ENCODE data around the gene B3GNT5. TPM values are rescaled to one million over a fixed set of nuclear protein-coding genes. Genes with fewer than 3 reads are reported as not detected.

B3GNT5 gene
- total RNA-seq, 2 experiments from 2014 or later: 0.60 to 0.73 TPM

DNA sequence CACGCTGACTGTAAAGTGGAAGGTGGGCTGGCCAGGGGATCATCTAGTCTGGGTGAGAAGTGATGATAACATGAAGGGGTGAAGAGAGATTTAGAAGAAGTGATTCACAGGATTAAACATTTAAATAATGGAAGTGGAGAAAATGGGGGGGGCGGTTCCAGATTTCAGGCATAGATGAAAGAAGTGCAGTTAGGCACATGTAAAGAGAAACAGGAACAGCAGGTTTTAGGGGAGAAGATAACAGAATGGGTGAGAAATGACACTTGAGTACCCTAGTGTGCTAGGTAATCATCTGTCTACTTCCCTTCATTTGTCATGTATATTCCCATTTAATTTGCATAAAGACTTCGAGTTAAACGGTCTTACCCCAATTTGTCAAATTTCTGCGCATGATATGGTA is 15.3 kb downstream of the B3GNT5 start:
- intact Hi-C loops (cut with DNase I, micrococcal nuclease): no loop called here
- POLR2A ChIA-PET: no interaction called here

DNA sequence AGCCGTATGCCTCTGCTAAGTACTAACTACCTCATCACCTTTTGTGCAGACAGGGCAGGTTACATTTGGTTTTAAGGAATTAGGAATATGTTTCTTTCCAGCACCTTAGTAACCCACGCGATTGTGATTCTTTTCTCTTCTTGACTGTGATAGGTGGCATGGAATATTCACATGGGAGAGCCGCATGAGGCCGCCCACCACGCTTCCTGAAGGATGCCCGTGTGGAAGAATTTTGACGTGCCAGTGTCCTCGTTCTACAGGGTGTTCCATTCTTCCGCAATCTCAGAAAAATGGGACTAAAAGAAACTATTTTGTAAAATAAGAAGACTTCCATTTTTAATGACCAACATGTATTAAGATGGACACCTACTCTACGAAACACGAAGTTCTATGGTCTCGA is 16.3 kb downstream of the B3GNT5 start:
- Mint-ChIP-seq H3K27ac (no peak overlapping the region), H3K27me3 (no peaks in the 10 kb centered on the region), H3K4me1 (ENCODE audit: low read depth) (no peaks in the 10 kb centered on the region), H3K4me3 (no peak overlapping the region), H3K36me3 (ENCODE audit: low read depth) (no peaks in the 10 kb centered on the region), H3K9me3 (no peaks in the 10 kb centered on the region)
- CTCF ChIA-PET: interaction anchor here (1.0 kb wide), 1 partner anchor 10 kb away, joined by 3 read pairs; no protein-coding TSS in a partner anchor
- TF ChIP-seq, protein P1, sequence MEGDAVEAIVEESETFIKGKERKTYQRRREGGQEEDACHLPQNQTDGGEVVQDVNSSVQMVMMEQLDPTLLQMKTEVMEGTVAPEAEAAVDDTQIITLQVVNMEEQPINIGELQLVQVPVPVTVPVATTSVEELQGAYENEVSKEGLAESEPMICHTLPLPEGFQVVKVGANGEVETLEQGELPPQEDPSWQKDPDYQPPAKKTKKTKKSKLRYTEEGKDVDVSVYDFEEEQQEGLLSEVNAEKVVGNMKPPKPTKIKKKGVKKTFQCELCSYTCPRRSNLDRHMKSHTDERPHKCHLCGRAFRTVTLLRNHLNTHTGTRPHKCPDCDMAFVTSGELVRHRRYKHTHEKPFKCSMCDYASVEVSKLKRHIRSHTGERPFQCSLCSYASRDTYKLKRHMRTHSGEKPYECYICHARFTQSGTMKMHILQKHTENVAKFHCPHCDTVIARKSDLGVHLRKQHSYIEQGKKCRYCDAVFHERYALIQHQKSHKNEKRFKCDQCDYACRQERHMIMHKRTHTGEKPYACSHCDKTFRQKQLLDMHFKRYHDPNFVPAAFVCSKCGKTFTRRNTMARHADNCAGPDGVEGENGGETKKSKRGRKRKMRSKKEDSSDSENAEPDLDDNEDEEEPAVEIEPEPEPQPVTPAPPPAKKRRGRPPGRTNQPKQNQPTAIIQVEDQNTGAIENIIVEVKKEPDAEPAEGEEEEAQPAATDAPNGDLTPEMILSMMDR (IDR thresholded peaks at IDR 0.05): no peak
- no peaks in the 10 kb centered on the region for H3K36me3 ChIP-seq (ENCODE audit: insufficient read depth, low read length)
- no peaks in the 10 kb centered on the region for H3K9me3 ChIP-seq (ENCODE audit: control insufficient read depth in 1 of 2, insufficient read depth in 1 of 2, low read length in 2 of 2)
- POLR2A ChIA-PET: no interaction called here
- H3K27ac ChIP-seq (ENCODE audit: low read depth in 1 of 2, low read length in 2 of 2): no peak overlapping the region
- H3K4me1 ChIP-seq (ENCODE audit: insufficient read depth, low read length): no peaks in the 10 kb centered on the region
- ATAC-seq (ENCODE audit: poor library complexity): no peak
- intact Hi-C loops (cut with DNase I, micrococcal nuclease): no loop called here
- H3K27me3 ChIP-seq (ENCODE audit: control insufficient read depth in 1 of 2, insufficient read depth in 2 of 2, low read length in 2 of 2): no peaks in the 10 kb centered on the region
- DNase-seq: no peak
- no peak overlapping the region for H3K4me3 ChIP-seq (ENCODE audit: low read length)

More for the DNA sequence above, 15.3 kb downstream of the B3GNT5 start:
- TF ChIP-seq, protein P1 (IDR thresholded peaks at IDR 0.05): no peak
- H3K4me1 ChIP-seq (ENCODE audit: insufficient read depth, low read length): no peaks in the 10 kb centered on the region
- no peak for DNase-seq
- CTCF ChIA-PET: no interaction called here
- Mint-ChIP-seq H3K36me3 (ENCODE audit: low read depth) (no peaks in the 10 kb centered on the region), H3K4me3 (no peak overlapping the region), H3K27me3 (no peaks in the 10 kb centered on the region), H3K27ac (no peak overlapping the region), H3K4me1 (ENCODE audit: low read depth) (no peaks in the 10 kb centered on the region), H3K9me3 (no peaks in the 10 kb centered on the region)
- H3K9me3 ChIP-seq (ENCODE audit: control insufficient read depth in 1 of 2, insufficient read depth in 1 of 2, low read length in 2 of 2): no peaks in the 10 kb centered on the region
- no peaks in the 10 kb centered on the region for H3K27me3 ChIP-seq (ENCODE audit: control insufficient read depth in 1 of 2, insufficient read depth in 2 of 2, low read length in 2 of 2)
- H3K36me3 ChIP-seq (ENCODE audit: insufficient read depth, low read length): no peaks in the 10 kb centered on the region
- ATAC-seq (ENCODE audit: poor library complexity): no peak
- H3K27ac ChIP-seq (ENCODE audit: low read depth in 1 of 2, low read length in 2 of 2): no peak overlapping the region
- no peak overlapping the region for H3K4me3 ChIP-seq (ENCODE audit: low read length)

DNA sequence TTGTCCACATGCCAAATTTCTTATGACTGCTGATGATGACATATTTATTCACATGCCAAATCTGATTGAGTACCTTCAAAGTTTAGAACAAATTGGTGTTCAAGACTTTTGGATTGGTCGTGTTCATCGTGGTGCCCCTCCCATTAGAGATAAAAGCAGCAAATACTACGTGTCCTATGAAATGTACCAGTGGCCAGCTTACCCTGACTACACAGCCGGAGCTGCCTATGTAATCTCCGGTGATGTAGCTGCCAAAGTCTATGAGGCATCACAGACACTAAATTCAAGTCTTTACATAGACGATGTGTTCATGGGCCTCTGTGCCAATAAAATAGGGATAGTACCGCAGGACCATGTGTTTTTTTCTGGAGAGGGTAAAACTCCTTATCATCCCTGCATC is 17.3 kb downstream of the B3GNT5 start:
- no peaks in the 10 kb centered on the region for H3K36me3 Mint-ChIP-seq (ENCODE audit: low read depth)
- intact Hi-C loops (cut with DNase I, micrococcal nuclease): no loop called here
- Histone ChIP-seq H3K4me3 (ENCODE audit: low read length) (no peak overlapping the region), H3K9me3 (ENCODE audit: control insufficient read depth in 1 of 2, insufficient read depth in 1 of 2, low read length in 2 of 2) (no peaks in the 10 kb centered on the region), H3K4me1 (ENCODE audit: insufficient read depth, low read length) (no peaks in the 10 kb centered on the region), H3K27me3 (ENCODE audit: control insufficient read depth in 1 of 2, insufficient read depth in 2 of 2, low read length in 2 of 2) (no peaks in the 10 kb centered on the region), H3K36me3 (ENCODE audit: insufficient read depth, low read length) (no peaks in the 10 kb centered on the region), H3K27ac (ENCODE audit: low read depth in 1 of 2, low read length in 2 of 2) (no peak overlapping the region)
- no peak for ATAC-seq (ENCODE audit: poor library complexity)
- H3K4me1 Mint-ChIP-seq (ENCODE audit: low read depth): no peaks in the 10 kb centered on the region
- DNase-seq: no peak
- CTCF ChIA-PET: interaction anchor here (1.0 kb wide), 1 partner anchor 9 kb away, joined by 3 read pairs; no protein-coding TSS in a partner anchor
- TF ChIP-seq, protein P1 (IDR thresholded peaks at IDR 0.05): no peak
- no peak overlapping the region for H3K4me3 Mint-ChIP-seq
- H3K9me3 Mint-ChIP-seq: no peaks in the 10 kb centered on the region
- POLR2A ChIA-PET: no interaction called here
- H3K27me3 Mint-ChIP-seq: no peaks in the 10 kb centered on the region
- H3K27ac Mint-ChIP-seq: no peak overlapping the region
